ENCODE data around the gene EIF3D.
A peak's percentile ranks its signal among the peaks of the same experiment; 100 is the strongest.
"Not testable (repeated sequence)": the region's sequence is repeated elsewhere in the genome, so short reads cannot be mapped to it uniquely, and the experiment has no call there.

EIF3D gene

GRCh38 chr22:36546092-36546804 lies 17.3 kb upstream of the EIF3D start:
- in situ Hi-C loops (cut with MboI; ENCODE audit: low pct_unique_long_range_greater_than_20kb, low sequenced_read_pairs, unreplicated experiment): no loop called here
- TF ChIP-seq CTCF (IDR thresholded peaks at IDR 0.05; ENCODE audit: extremely low read depth, insufficient read depth, missing control alignments): peak; percentile 75
- DNase-seq (ENCODE audit: low spot score): peak; percentile 59

- TF ChIP-seq CTCF (IDR thresholded peaks at IDR 0.05; ENCODE audit: extremely low read depth, insufficient read depth, missing control alignments): no peak
- in situ Hi-C loops (cut with MboI; ENCODE audit: low pct_unique_long_range_greater_than_20kb, low sequenced_read_pairs, unreplicated experiment): no loop called here
- DNase-seq (ENCODE audit: low spot score): no peak
Observed at GRCh38 chr22:36544107-36544620, 15.2 kb upstream of the EIF3D start.

- in situ Hi-C loops (cut with MboI; ENCODE audit: low pct_unique_long_range_greater_than_20kb, low sequenced_read_pairs, unreplicated experiment): no loop called here
- no peak for TF ChIP-seq CTCF (IDR thresholded peaks at IDR 0.05; ENCODE audit: extremely low read depth, insufficient read depth, missing control alignments)
- no peak for DNase-seq (ENCODE audit: low spot score)
Observed at GRCh38 chr22:36541831-36542411, 13.0 kb upstream of the EIF3D start.

- no peak for TF ChIP-seq CTCF (IDR thresholded peaks at IDR 0.05; ENCODE audit: extremely low read depth, insufficient read depth, missing control alignments)
- in situ Hi-C loops (cut with MboI; ENCODE audit: low pct_unique_long_range_greater_than_20kb, low sequenced_read_pairs, unreplicated experiment): no loop called here
- no peak for DNase-seq (ENCODE audit: low spot score)
Observed at GRCh38 chr22:36540867-36541642, 12.1 kb upstream of the EIF3D start.

GRCh38 chr22:36538529-36538928 lies 9.6 kb upstream of the EIF3D start:
- in situ Hi-C loops (cut with MboI; ENCODE audit: low pct_unique_long_range_greater_than_20kb, low sequenced_read_pairs, unreplicated experiment): no loop called here
- TF ChIP-seq CTCF (IDR thresholded peaks at IDR 0.05; ENCODE audit: extremely low read depth, insufficient read depth, missing control alignments): no peak
- DNase-seq (ENCODE audit: low spot score): no peak

- in situ Hi-C loops (cut with MboI; ENCODE audit: low pct_unique_long_range_greater_than_20kb, low sequenced_read_pairs, unreplicated experiment): no loop called here
- no peak for TF ChIP-seq CTCF (IDR thresholded peaks at IDR 0.05; ENCODE audit: extremely low read depth, insufficient read depth, missing control alignments)
- no peak for DNase-seq (ENCODE audit: low spot score)
Observed at GRCh38 chr22:36536717-36537116, 7.8 kb upstream of the EIF3D start.

GRCh38 chr22:36533320-36533719 lies 4.4 kb upstream of the EIF3D start:
- DNase-seq (ENCODE audit: low spot score); in situ Hi-C loops (cut with MboI; ENCODE audit: low pct_unique_long_range_greater_than_20kb, low sequenced_read_pairs, unreplicated experiment): not testable (repeated sequence)
